Fibroblast of lung (primary cell): ENCODE data around the gene LMAN1. TPM values are rescaled to one million over a fixed set of nuclear protein-coding genes. Genes with fewer than 3 reads are reported as not detected.

Source experiments
- DNase-seq, 2 donors: peaks; one replicate each; pipeline versions ENCODE4 v3.0.0 to v3.0.0-alpha.2; 2010; ENCODE audit warnings: low read depth in 2 of 2
- H2AFZ ChIP-seq: 2 replicates; pipeline ENCODE4 v1.5.1; 2012; ENCODE audit warnings: low read length, control low read depth, inconsistent platforms
- H3K27ac ChIP-seq: 2 replicates; pipeline ENCODE4 v1.5.1; 2011; ENCODE audit warnings: low read length, control low read depth; ENCODE audit not compliant: insufficient read depth
- H3K27me3 ChIP-seq: 2 replicates; pipeline ENCODE4 v1.5.1; 2011; ENCODE audit warnings: mild to moderate bottlenecking, low read length; ENCODE audit not compliant: control insufficient read depth, insufficient read depth
- H3K36me3 ChIP-seq: 2 replicates; pipeline ENCODE4 v1.5.1; 2011; ENCODE audit warnings: low read length; ENCODE audit not compliant: control insufficient read depth, insufficient read depth
- H3K4me1 ChIP-seq: 2 replicates; pipeline ENCODE4 v1.5.1; 2011; ENCODE audit warnings: low read length; ENCODE audit not compliant: control insufficient read depth, insufficient read depth; ENCODE audit errors: extremely low read depth
- H3K4me2 ChIP-seq: 2 replicates; pipeline ENCODE4 v1.5.1; 2011; ENCODE audit warnings: low read length, control low read depth; ENCODE audit not compliant: insufficient read depth; ENCODE audit errors: extremely low read depth
- H3K4me3 ChIP-seq, 4 experiments: fragments of 200-600 bp in 1 of 4; sonication (generic) in 1 of 4; replicated peaks in 1 of 4; 2 replicates each; pipeline ENCODE4 v1.5.1; 2011 to 2016; ENCODE audit warnings: low read length in 4 of 4, low read depth in 3 of 4, mild to moderate bottlenecking in 3 of 4, control low read depth in 2 of 4, inconsistent platforms in 1 of 4, mixed read lengths in 1 of 4; ENCODE audit not compliant: insufficient read depth in 1 of 4; ENCODE audit errors: control extremely low read depth in 1 of 4
- H3K79me2 ChIP-seq: 2 replicates; pipeline ENCODE4 v1.5.1; 2012; ENCODE audit warnings: mild to moderate bottlenecking, low read length, inconsistent platforms; ENCODE audit not compliant: control insufficient read depth, insufficient read depth
- H3K9ac ChIP-seq: 2 replicates; pipeline ENCODE4 v1.5.1; 2011; ENCODE audit warnings: mild to moderate bottlenecking, low read length, control low read depth; ENCODE audit not compliant: insufficient read depth
- H3K9me3 ChIP-seq: 2 replicates; pipeline ENCODE4 v1.5.1; 2012; ENCODE audit warnings: low read depth, low read length; ENCODE audit not compliant: control insufficient read depth, insufficient read depth
- H4K20me1 ChIP-seq: 2 replicates; pipeline ENCODE4 v1.5.1; 2011; ENCODE audit warnings: low read length; ENCODE audit not compliant: control insufficient read depth, insufficient read depth; ENCODE audit errors: extremely low read depth
- CTCF ChIP-seq, 2 donors: IDR thresholded peaks in 1 of 2; conservative IDR thresholded peaks in 1 of 2; 1 replicate in 1 of 2; 2 replicates in 1 of 2; pipeline ENCODE4 v1.5.1; 2011 to 2012; ENCODE audit warnings: low read length in 2 of 2, control low read depth in 1 of 2, inconsistent platforms in 1 of 2, low read depth in 1 of 2, mild to moderate bottlenecking in 1 of 2
- EZH2 ChIP-seq: IDR thresholded peaks from 2 replicates; pipeline ENCODE4 v1.5.1; 2012; ENCODE audit warnings: low read length, control low read depth, mild to moderate bottlenecking; ENCODE audit errors: missing control alignments
- polyA plus RNA-seq, 2 donors: library from polyadenylated mRNA; depleted of rRNA in 1 of 2; stranded (reverse) in 1 of 2; unstranded in 1 of 2; fragments of >200 nt; gene quantifications; 2 replicates each; pipeline ENCODE4 v1.2.1, GENCODE V29; 2011 to 2012; ENCODE audit warnings: missing spikeins in 1 of 2
- total RNA-seq: library from RNA; depleted of rRNA; stranded (reverse); fragments of >200 nt; gene quantifications from 2 replicates; pipeline ENCODE4 v1.2.1, GENCODE V29; 2014

The LMAN1 gene
- total and polyA plus RNA-seq, 2 donors (not counting 1 experiment from before 2014, with no cell fraction given), result 130 to 170 TPM

- Histone ChIP-seq H4K20me1 (no peaks in the 10 kb centered on the region), H3K4me2 (no peak overlapping the region), H3K4me3 (no peak overlapping the region), H3K36me3 (no peaks in the 10 kb centered on the region), H3K79me2 (no peaks in the 10 kb centered on the region), H3K4me1 (no peaks in the 10 kb centered on the region), H3K9me3 (no peaks in the 10 kb centered on the region), H3K27me3 (no peaks in the 10 kb centered on the region), H2AFZ (no peak overlapping the region), H3K27ac (no peak overlapping the region), H3K9ac (no peak overlapping the region)
- TF ChIP-seq CTCF (conservative IDR thresholded peaks at IDR 0.05 in 1 of 2, IDR thresholded peaks at IDR 0.05 in 1 of 2; ENCODE audit: low read depth in 1 of 2, low read length in 2 of 2) (no peak), EZH2 (no peak)
- no peak for DNase-seq
Measured at GRCh38 chr18:59400407-59400806, 41.3 kb upstream of the LMAN1 start.

DNA sequence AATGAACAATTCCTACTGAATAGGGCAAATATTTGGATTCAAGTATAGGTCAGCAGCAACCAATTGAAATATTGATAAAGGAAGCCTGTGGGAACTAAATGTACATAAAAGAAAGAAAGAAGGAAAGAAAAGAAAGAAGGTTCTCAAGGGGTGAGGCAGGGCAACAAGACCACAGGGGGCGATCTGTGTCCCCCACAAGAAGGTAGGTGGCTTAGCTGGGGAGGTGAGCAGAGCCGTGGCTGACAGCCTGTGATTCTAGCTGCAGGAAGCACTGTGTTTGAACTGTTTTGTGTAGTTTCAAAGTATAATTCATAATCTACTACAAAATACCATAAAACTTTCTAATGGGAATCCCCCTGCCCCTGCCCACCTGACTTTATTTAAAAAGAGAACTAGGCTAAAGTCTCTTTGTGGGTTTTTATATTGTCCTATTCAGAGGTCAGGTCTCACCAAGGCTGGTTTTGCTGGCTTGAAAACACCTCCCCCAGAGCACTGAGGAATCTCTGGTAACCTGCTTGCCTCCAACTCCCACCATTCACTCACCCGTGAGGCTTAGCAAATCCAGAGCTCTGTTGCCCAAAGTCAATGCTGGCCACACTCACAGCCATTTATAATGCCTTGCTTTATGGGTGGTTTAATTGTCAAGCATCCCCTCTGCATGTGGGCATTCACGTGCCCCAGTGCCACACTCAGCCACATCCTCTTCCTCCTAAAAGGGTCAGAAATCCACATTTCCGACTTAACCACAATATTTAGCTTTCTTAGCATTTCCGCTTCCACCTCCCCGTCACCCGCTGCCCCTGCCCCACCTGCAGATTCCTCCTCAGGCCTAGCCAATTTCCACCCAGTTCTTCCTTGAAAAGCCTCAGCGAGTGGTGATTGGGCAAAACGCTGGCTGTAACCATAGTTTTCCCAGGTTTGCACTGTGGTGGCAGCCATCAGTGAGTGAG is 36.4 kb upstream of the LMAN1 start:
- Histone ChIP-seq H3K4me3 (no peak overlapping the region), H3K4me1 (no peaks in the 10 kb centered on the region), H4K20me1 (no peaks in the 10 kb centered on the region), H2AFZ (no peak overlapping the region), H3K79me2 (no peaks in the 10 kb centered on the region), H3K9me3 (no peaks in the 10 kb centered on the region), H3K27ac (no peak overlapping the region), H3K4me2 (no peak overlapping the region), H3K36me3 (no peaks in the 10 kb centered on the region), H3K9ac (no peak overlapping the region), H3K27me3 (no peaks in the 10 kb centered on the region)
- DNase-seq, result no peak
- no peak for TF ChIP-seq CTCF (conservative IDR thresholded peaks at IDR 0.05 in 1 of 2, IDR thresholded peaks at IDR 0.05 in 1 of 2; ENCODE audit: low read depth in 1 of 2, low read length in 2 of 2)
- TF ChIP-seq EZH2, result no peak

GRCh38 chr18:59393381-59393780 is 34.3 kb upstream of the LMAN1 start:
- H3K9ac ChIP-seq, result no peak overlapping the region

More at GRCh38 chr18:59393381-59393780, 34.3 kb upstream of the LMAN1 start:
- Histone ChIP-seq H3K4me3 (no peak overlapping the region), H3K36me3 (no peaks in the 10 kb centered on the region), H4K20me1 (no peaks in the 10 kb centered on the region), H3K9me3 (no peaks in the 10 kb centered on the region), H2AFZ (no peak overlapping the region), H3K79me2 (no peaks in the 10 kb centered on the region), H3K27ac (no peak overlapping the region), H3K4me2 (no peak overlapping the region), H3K4me1 (no peaks in the 10 kb centered on the region), H3K27me3 (no peaks in the 10 kb centered on the region)
- TF ChIP-seq CTCF (conservative IDR thresholded peaks at IDR 0.05 in 1 of 2, IDR thresholded peaks at IDR 0.05 in 1 of 2; ENCODE audit: low read depth in 1 of 2, low read length in 2 of 2) (no peak), EZH2 (no peak)
- DNase-seq, result no peak
